Suprapubic skin (tissue), 4 donors: ENCODE results near the gene DDX27. TPM values are rescaled to one million over a fixed set of nuclear protein-coding genes. Genes with fewer than 3 reads are reported as not detected.
A peak's percentile ranks its signal among the peaks of the same experiment; 100 is the strongest.

Experiments used
- DNase-seq, 2 donors: peaks; one replicate each; pipeline ENCODE4 v3.0.0-alpha.2; 2019; ENCODE audit warnings: low spot score in 2 of 2
- H3K27ac ChIP-seq: fragments of 200-600 bp; sonication (generic); one replicate; pipeline ENCODE4 v1.5.1; 2019
- H3K27me3 ChIP-seq: fragments of 200-600 bp; sonication (generic); one replicate; pipeline ENCODE4 v1.5.1; 2019
- H3K36me3 ChIP-seq: fragments of 200-600 bp; sonication (generic); one replicate; pipeline ENCODE4 v1.5.1; 2019
- H3K4me1 ChIP-seq: fragments of 200-600 bp; sonication (generic); one replicate; pipeline ENCODE4 v1.5.1; 2019
- H3K4me3 ChIP-seq: fragments of 200-600 bp; sonication (generic); one replicate; pipeline ENCODE4 v1.5.1; 2019; ENCODE audit warnings: mild to moderate bottlenecking
- H3K9me3 ChIP-seq: fragments of 200-600 bp; sonication (generic); one replicate; pipeline ENCODE4 v1.5.1; 2019
- EP300 ChIP-seq: sonication (generic); formaldehyde crosslinking; IDR thresholded peaks from one replicate; pipeline ENCODE4 v1.6.1; 2017; ENCODE audit warnings: antibody characterized with exemption
- POLR2A ChIP-seq, 2 donors: fragments of 450-650 bp; IDR thresholded peaks; one replicate each; pipeline ENCODE4 v1.6.1; 2017; ENCODE audit warnings: antibody characterized with exemption in 2 of 2, mild to moderate bottlenecking in 2 of 2, moderate library complexity in 2 of 2
- POLR2AphosphoS5 ChIP-seq, 3 donors: sonication (generic); formaldehyde crosslinking; IDR thresholded peaks; one replicate each; pipeline ENCODE4 v1.6.1; 2017; ENCODE audit warnings: antibody characterized with exemption in 3 of 3
- WGBS: methylation state at CpG from one replicate; pipeline ENCODE4 v1.1.5; 2018; 5-methylcytosine and 5-hydroxymethylcytosine counted together
- total RNA-seq, 4 donors: library from RNA; depleted of rRNA; stranded (reverse); fragments of >200 nt; gene quantifications; one replicate each; pipeline ENCODE4 v1.1.0, GENCODE V29; 2016
- TF ChIP-seq, protein P1 (sequence below), 2 donors: fragments of 200-600 bp in 1 of 2; fragments of 450-650 bp in 1 of 2; sonication (generic) in 1 of 2; IDR thresholded peaks; one replicate each; pipeline ENCODE4 v1.5.1; 2016 to 2019; ENCODE audit warnings: antibody characterized with exemption in 2 of 2, mild to moderate bottlenecking in 1 of 2, moderate library complexity in 1 of 2

DDX27 gene
- total RNA-seq, 4 donors from 2014 or later: 29.3 to 49.5 (median 38.0) TPM

- H3K4me1 ChIP-seq: peaks cover 41% of the 10 kb centered on the region
- TF ChIP-seq POLR2A (IDR thresholded peaks at IDR 0.05) (no peak), EP300 (no peak), POLR2AphosphoS5 (IDR thresholded peaks at IDR 0.05) (no peak)
- TF ChIP-seq, protein P1, sequence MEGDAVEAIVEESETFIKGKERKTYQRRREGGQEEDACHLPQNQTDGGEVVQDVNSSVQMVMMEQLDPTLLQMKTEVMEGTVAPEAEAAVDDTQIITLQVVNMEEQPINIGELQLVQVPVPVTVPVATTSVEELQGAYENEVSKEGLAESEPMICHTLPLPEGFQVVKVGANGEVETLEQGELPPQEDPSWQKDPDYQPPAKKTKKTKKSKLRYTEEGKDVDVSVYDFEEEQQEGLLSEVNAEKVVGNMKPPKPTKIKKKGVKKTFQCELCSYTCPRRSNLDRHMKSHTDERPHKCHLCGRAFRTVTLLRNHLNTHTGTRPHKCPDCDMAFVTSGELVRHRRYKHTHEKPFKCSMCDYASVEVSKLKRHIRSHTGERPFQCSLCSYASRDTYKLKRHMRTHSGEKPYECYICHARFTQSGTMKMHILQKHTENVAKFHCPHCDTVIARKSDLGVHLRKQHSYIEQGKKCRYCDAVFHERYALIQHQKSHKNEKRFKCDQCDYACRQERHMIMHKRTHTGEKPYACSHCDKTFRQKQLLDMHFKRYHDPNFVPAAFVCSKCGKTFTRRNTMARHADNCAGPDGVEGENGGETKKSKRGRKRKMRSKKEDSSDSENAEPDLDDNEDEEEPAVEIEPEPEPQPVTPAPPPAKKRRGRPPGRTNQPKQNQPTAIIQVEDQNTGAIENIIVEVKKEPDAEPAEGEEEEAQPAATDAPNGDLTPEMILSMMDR (IDR thresholded peaks at IDR 0.05): no peak
Observed at GRCh38 chr20:49184691-49185070, 34.5 kb upstream of the DDX27 start.

GRCh38 chr20:49185071-49185761 lies 34.0 kb upstream of the DDX27 start:
- H3K4me3 ChIP-seq: no peak overlapping the region
- TF ChIP-seq, protein P1 (IDR thresholded peaks at IDR 0.05): no peak
- TF ChIP-seq POLR2A (IDR thresholded peaks at IDR 0.05): no peak
- no peak for TF ChIP-seq EP300
- TF ChIP-seq POLR2AphosphoS5 (IDR thresholded peaks at IDR 0.05): no peak
- WGBS: 80% methylated on average over 6 of the region's 6 CpGs
- no peak for DNase-seq
- no peaks in the 10 kb centered on the region for H3K9me3 ChIP-seq
- no peak overlapping the region for H3K27ac ChIP-seq
- no peaks in the 10 kb centered on the region for H3K36me3 ChIP-seq
- peaks cover 36% of the 10 kb centered on the region for H3K4me1 ChIP-seq
- H3K27me3 ChIP-seq: no peaks in the 10 kb centered on the region

More at GRCh38 chr20:49184691-49185070, 34.5 kb upstream of the DDX27 start:
- Histone ChIP-seq H3K27me3 (no peaks in the 10 kb centered on the region), H3K9me3 (no peaks in the 10 kb centered on the region), H3K36me3 (no peaks in the 10 kb centered on the region), H3K27ac (no peak overlapping the region), H3K4me3 (no peak overlapping the region)
- no peak for DNase-seq
- WGBS: 66% methylated on average over 3 of the region's 3 CpGs

DNA sequence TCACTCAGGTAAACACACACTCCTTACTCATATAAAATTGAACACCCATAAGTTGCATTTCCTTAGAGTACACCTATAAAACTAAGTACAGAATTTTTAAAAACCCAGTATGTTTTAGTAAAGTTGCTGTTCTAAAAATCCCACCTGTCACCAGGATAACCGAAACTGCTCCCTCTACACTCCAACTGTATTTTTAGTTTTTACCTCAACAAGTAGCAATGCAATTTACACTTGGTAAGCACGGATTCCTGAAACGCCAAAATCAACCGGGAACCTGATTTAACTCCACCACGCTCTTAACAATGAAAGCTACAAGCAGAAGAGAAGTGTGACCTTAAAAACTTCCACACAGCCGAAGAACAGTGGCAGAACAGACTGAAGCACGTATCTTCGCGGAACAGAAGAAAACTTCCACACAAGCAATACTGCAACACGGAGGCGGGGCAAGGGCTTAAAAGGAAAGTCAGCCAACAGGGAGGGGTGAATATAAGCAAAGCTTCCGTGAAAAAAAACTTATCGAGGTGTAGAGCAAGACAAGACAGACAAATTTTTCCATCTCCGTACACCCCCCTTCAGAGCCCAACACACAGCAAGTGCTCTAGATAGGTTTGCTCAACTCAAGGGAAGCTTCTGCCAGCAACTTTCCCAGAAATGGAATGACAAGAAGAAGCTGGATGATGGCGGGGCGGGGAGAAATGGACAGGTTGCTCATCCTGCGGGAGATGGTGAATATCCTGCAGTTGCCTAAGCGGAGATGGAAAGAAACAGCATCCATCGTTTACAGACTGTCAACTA lies 32.5 kb upstream of the DDX27 start:
- Histone ChIP-seq H3K4me3 (peak overlapping the region; percentile 95), H3K9me3 (no peaks in the 10 kb centered on the region), H3K27ac (peak overlapping the region; percentile 94), H3K27me3 (no peaks in the 10 kb centered on the region), H3K36me3 (no peaks in the 10 kb centered on the region), H3K4me1 (peaks cover 25% of the 10 kb centered on the region)
- DNase-seq: peak in 1 of 2 donors; percentile 80
- 1% methylated on average over 19 of the region's 19 CpGs for WGBS
- TF ChIP-seq, protein P1 (IDR thresholded peaks at IDR 0.05): no peak
- TF ChIP-seq POLR2A (IDR thresholded peaks at IDR 0.05): no peak
- no peak for TF ChIP-seq POLR2AphosphoS5 (IDR thresholded peaks at IDR 0.05)
- TF ChIP-seq EP300: no peak

- H3K4me1 ChIP-seq: peaks cover 21% of the 10 kb centered on the region
- no peaks in the 10 kb centered on the region for H3K27me3 ChIP-seq
- TF ChIP-seq EP300: no peak
- no peak for TF ChIP-seq POLR2AphosphoS5 (IDR thresholded peaks at IDR 0.05)
- TF ChIP-seq, protein P1 (IDR thresholded peaks at IDR 0.05): no peak
- no peak for TF ChIP-seq POLR2A (IDR thresholded peaks at IDR 0.05)
- no peaks in the 10 kb centered on the region for H3K36me3 ChIP-seq
- no peaks in the 10 kb centered on the region for H3K9me3 ChIP-seq
- H3K4me3 ChIP-seq: peak overlapping the region; percentile 95
- 3% methylated on average over 18 of the region's 29 CpGs for whole genome bisulfite sequencing
- DNase-seq: peak in 1 of 2 donors; percentile 68
- peak overlapping the region; percentile 94 for H3K27ac ChIP-seq
Observed at GRCh38 chr20:49187330-49187850, 31.8 kb upstream of the DDX27 start.
